Measurements from ENCODE around the gene GCLC. TPM values are rescaled to one million over a fixed set of nuclear protein-coding genes. Genes with fewer than 3 reads are reported as not detected.

The GCLC gene
- total RNA-seq, 1 donor from 2014 or later, result 63.1 TPM

DNA sequence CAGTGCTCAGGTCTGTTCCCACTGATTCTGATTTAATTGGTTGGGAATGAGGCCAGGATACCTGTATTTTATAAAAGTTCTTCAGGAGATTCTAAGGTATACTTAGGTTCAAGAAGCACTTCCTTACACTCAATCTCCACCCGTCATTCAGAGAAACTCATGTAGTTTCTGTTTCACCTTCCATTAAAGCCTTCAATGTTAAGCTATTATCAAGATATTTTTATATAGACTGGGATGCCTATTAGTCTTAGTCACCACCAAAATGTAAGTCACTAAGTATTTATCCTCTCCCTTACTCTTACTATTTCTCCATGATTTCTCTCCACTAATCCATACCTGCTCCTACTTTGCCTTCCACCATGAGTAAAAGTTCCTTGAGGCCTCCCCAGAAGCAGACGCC lies 38.1 kb upstream of the GCLC start:
- intact Hi-C loops (cut with DNase I), result no loop called here
- TF ChIP-seq, protein P1, sequence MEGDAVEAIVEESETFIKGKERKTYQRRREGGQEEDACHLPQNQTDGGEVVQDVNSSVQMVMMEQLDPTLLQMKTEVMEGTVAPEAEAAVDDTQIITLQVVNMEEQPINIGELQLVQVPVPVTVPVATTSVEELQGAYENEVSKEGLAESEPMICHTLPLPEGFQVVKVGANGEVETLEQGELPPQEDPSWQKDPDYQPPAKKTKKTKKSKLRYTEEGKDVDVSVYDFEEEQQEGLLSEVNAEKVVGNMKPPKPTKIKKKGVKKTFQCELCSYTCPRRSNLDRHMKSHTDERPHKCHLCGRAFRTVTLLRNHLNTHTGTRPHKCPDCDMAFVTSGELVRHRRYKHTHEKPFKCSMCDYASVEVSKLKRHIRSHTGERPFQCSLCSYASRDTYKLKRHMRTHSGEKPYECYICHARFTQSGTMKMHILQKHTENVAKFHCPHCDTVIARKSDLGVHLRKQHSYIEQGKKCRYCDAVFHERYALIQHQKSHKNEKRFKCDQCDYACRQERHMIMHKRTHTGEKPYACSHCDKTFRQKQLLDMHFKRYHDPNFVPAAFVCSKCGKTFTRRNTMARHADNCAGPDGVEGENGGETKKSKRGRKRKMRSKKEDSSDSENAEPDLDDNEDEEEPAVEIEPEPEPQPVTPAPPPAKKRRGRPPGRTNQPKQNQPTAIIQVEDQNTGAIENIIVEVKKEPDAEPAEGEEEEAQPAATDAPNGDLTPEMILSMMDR (IDR thresholded peaks at IDR 0.05), result no peak
- TF ChIP-seq POLR2A (IDR thresholded peaks at IDR 0.05) (no peak), POLR2AphosphoS5 (IDR thresholded peaks at IDR 0.05; ENCODE audit: insufficient read depth in 1 of 2, low read depth in 1 of 2) (no peak)
- DNase-seq (ENCODE audit: extremely low spot score in 2 of 2), result no peak
- H3K4me1 ChIP-seq, result peaks cover 19% of the 10 kb centered on the region
- peak overlapping the region; percentile 36 for H3K27ac ChIP-seq
- H3K27me3 ChIP-seq, result no peaks in the 10 kb centered on the region
- H3K9me3 ChIP-seq, result no peaks in the 10 kb centered on the region
- no peak overlapping the region for H3K4me3 ChIP-seq
- H3K36me3 ChIP-seq, result no peaks in the 10 kb centered on the region

DNA sequence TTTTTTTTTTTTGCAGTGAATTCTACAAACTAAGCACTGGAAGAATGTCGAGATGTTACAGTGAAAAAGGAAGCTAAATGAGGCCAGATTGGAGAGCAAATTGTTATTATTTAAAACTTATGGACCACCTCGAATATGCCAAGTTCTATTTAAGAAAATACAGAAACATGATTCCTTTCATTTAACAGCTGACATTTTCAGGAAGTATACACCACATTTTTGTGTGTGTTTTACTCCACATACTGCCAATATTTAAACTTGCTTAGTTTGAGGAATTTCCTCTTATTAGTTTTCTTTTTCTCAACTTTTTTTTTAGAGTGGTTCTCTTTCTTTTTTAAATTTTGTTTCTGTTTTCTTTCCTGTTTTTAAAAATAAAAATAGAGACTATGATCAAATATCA lies 37.0 kb upstream of the GCLC start:
- Histone ChIP-seq H3K4me3 (no peak overlapping the region), H3K4me1 (peaks cover 19% of the 10 kb centered on the region), H3K9me3 (no peaks in the 10 kb centered on the region), H3K36me3 (no peaks in the 10 kb centered on the region), H3K27ac (peak overlapping the region; percentile 28), H3K27me3 (no peaks in the 10 kb centered on the region)
- no peak for DNase-seq (ENCODE audit: extremely low spot score in 2 of 2)
- TF ChIP-seq POLR2AphosphoS5 (IDR thresholded peaks at IDR 0.05; ENCODE audit: insufficient read depth in 1 of 2, low read depth in 1 of 2) (no peak), POLR2A (IDR thresholded peaks at IDR 0.05) (no peak)
- TF ChIP-seq, protein P1 (IDR thresholded peaks at IDR 0.05), result no peak
- intact Hi-C loops (cut with DNase I), result no loop called here

DNA sequence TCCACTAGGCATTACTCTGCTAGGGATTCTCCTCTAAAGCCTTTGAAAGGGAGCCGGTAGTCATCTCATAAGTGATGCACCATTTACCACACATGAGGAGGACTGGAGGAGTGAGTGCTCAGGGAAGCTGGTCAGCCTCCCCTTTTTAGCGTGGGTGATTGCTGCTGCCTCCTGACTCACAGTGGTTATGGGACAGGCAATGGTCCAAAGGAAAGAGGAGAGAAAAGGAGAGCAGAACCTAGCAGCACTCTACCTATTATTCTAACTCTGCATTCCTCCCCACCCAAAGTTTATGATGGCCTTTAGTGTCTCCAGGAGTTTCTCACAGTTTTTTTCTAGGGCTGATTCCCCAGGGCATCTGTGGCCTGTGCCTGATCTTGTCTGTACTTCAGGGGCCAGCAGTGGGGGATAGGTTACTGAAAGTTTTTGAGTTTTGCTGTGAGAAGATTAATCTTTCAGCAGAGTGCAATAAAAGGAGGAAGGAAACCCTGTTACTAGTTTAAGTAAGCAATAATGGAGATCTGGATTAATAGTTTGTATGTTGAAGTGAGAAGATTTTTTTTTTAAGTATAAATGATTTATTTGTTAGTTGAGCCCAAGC lies 36.4 kb upstream of the GCLC start:
- H3K4me3 ChIP-seq, result no peak overlapping the region
- H3K27ac ChIP-seq, result peak overlapping the region; percentile 28
- no peak for DNase-seq (ENCODE audit: extremely low spot score in 2 of 2)
- H3K4me1 ChIP-seq, result peaks cover 19% of the 10 kb centered on the region
- H3K9me3 ChIP-seq, result no peaks in the 10 kb centered on the region
- no peak for TF ChIP-seq POLR2A (IDR thresholded peaks at IDR 0.05)
- TF ChIP-seq POLR2AphosphoS5 (IDR thresholded peaks at IDR 0.05; ENCODE audit: insufficient read depth in 1 of 2, low read depth in 1 of 2), result no peak
- TF ChIP-seq, protein P1 (IDR thresholded peaks at IDR 0.05), result no peak
- H3K36me3 ChIP-seq, result no peaks in the 10 kb centered on the region
- no peaks in the 10 kb centered on the region for H3K27me3 ChIP-seq
- intact Hi-C loops (cut with DNase I), result no loop called here

DNA sequence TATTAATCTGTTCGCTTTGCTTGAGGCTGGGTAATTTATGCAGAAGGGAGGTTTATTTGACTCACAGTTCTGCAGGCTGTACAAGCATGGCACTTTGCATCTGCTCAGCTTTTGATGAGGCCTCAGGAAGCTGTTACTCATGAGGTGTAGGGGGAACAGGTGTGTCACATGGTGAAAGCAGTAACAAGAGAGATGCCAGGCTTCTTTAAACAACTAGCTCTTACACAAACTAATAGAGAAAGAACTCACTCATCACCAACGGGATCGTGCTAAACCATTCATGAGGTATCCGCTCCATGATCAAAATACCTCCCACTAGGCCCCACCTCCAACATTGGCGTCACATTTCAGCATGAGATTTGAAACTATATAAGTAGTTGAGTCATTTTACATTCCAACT lies 34.4 kb upstream of the GCLC start:
- TF ChIP-seq, protein P1 (IDR thresholded peaks at IDR 0.05), result no peak
- no peak for DNase-seq (ENCODE audit: extremely low spot score in 2 of 2)

DNA sequence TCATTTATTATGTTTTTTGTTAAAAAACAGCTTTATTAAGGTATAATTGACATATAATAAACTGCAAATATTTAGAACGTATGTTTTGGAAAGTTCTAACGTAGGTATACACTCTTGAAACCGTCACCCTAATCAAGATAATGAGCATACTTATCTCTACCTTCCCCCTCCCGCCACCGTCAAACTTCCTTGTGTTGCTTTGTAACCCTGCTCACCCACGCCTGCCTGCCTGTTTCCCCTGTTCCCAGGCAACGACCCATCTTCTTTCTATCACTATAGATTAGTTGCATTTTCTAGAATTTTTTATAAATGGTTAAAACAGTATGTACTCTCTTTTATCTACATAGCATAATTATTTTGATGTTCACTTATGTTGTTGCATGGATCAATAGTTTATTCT lies 33.5 kb upstream of the GCLC start:
- no peak overlapping the region for H3K4me3 ChIP-seq
- intact Hi-C loops (cut with DNase I), result no loop called here
- no peaks in the 10 kb centered on the region for H3K36me3 ChIP-seq
- no peaks in the 10 kb centered on the region for H3K9me3 ChIP-seq
- no peaks in the 10 kb centered on the region for H3K27me3 ChIP-seq
- no peak for DNase-seq (ENCODE audit: extremely low spot score in 2 of 2)
- TF ChIP-seq POLR2A (IDR thresholded peaks at IDR 0.05) (no peak), POLR2AphosphoS5 (IDR thresholded peaks at IDR 0.05; ENCODE audit: insufficient read depth in 1 of 2, low read depth in 1 of 2) (no peak)
- TF ChIP-seq, protein P1 (IDR thresholded peaks at IDR 0.05), result no peak
- H3K4me1 ChIP-seq, result peaks cover 19% of the 10 kb centered on the region
- H3K27ac ChIP-seq, result no peak overlapping the region

More for the DNA sequence above, 34.4 kb upstream of the GCLC start:
- H3K27me3 ChIP-seq, result no peaks in the 10 kb centered on the region
- no peak overlapping the region for H3K27ac ChIP-seq
- H3K4me3 ChIP-seq, result no peak overlapping the region
- no peaks in the 10 kb centered on the region for H3K36me3 ChIP-seq
- H3K4me1 ChIP-seq, result peaks cover 19% of the 10 kb centered on the region
- intact Hi-C loops (cut with DNase I), result no loop called here
- no peaks in the 10 kb centered on the region for H3K9me3 ChIP-seq
